Fibroblast of peridontal ligament (primary cell): ENCODE results near the gene MAPK10.

Source experiments
- DNase-seq: peaks from one replicate; pipeline ENCODE4 v3.0.0-alpha.2; 2010; ENCODE audit errors: extremely low read depth

MAPK10 gene

GRCh38 chr4:86359944-86360478 lies at the start of gene MAPK10:
MAPK10 (minus strand) TSS chr4:86360053.
- peak; percentile 92 for DNase-seq

- DNase-seq: no peak
Measured at GRCh38 chr4:86403575-86403974, 43.7 kb upstream of the MAPK10 start.

- DNase-seq: peak; percentile 47
Measured at GRCh38 chr4:86401826-86402225, 42.0 kb upstream of the MAPK10 start.

- peak; percentile 86 for DNase-seq
Measured at GRCh38 chr4:86400216-86400615, 40.4 kb upstream of the MAPK10 start.

GRCh38 chr4:86398187-86398586 lies 38.3 kb upstream of the MAPK10 start:
- no peak for DNase-seq

- DNase-seq: no peak
Measured at GRCh38 chr4:86393749-86394148, 33.9 kb upstream of the MAPK10 start.

- DNase-seq: no peak
Measured at GRCh38 chr4:86389664-86390063, 29.8 kb upstream of the MAPK10 start.

- no peak for DNase-seq
Measured at GRCh38 chr4:86388252-86388651, 28.4 kb upstream of the MAPK10 start.

GRCh38 chr4:86386817-86387415 lies 27.1 kb upstream of the MAPK10 start:
- no peak for DNase-seq

- no peak for DNase-seq
Measured at GRCh38 chr4:86386201-86386600, 26.3 kb upstream of the MAPK10 start.

GRCh38 chr4:86381431-86381830 lies 21.6 kb upstream of the MAPK10 start:
- DNase-seq: no peak

GRCh38 chr4:86380181-86380724 lies 20.4 kb upstream of the MAPK10 start:
- DNase-seq: no peak

GRCh38 chr4:86376850-86377249 lies 17.0 kb upstream of the MAPK10 start:
- DNase-seq: no peak

GRCh38 chr4:86368433-86368832 lies 8.6 kb upstream of the MAPK10 start:
- no peak for DNase-seq

- DNase-seq: peak; percentile 40
Measured at GRCh38 chr4:86367577-86367976, 7.7 kb upstream of the MAPK10 start.

- no peak for DNase-seq
Measured at GRCh38 chr4:86366920-86367319, 7.1 kb upstream of the MAPK10 start.

GRCh38 chr4:86362510-86362909 lies 2.7 kb upstream of the MAPK10 start:
- DNase-seq: no peak

GRCh38 chr4:86358257-86358656 lies 1.6 kb downstream of the MAPK10 start:
- peak; percentile 66 for DNase-seq

GRCh38 chr4:86357608-86358007 lies 2.2 kb downstream of the MAPK10 start:
- DNase-seq: no peak

GRCh38 chr4:86356425-86357210 lies 3.2 kb downstream of the MAPK10 start:
- DNase-seq: no peak

GRCh38 chr4:86354390-86354789 lies 5.5 kb downstream of the MAPK10 start:
- no peak for DNase-seq

GRCh38 chr4:86346320-86346719 lies 13.5 kb downstream of the MAPK10 start:
- DNase-seq: no peak

- no peak for DNase-seq
Measured at GRCh38 chr4:86344127-86344526, 15.7 kb downstream of the MAPK10 start.
